ENCODE results near the gene CAPN2.

Gene CAPN2

GRCh38 chr1:223700388-223700918, 11.9 kb upstream of the CAPN2 start:
- Histone ChIP-seq H3K36me3 (replicated peaks; ENCODE audit: insufficient read depth, low read length) (no peaks in the 10 kb centered on the region), H3K4me2 (ENCODE audit: low read depth, low read length) (no peak overlapping the region), H4K20me1 (ENCODE audit: insufficient read depth, low read length) (no peaks in the 10 kb centered on the region), H3K27ac (ENCODE audit: low read length) (no peak overlapping the region), H3K79me2 (ENCODE audit: low read length) (no peaks in the 10 kb centered on the region), H3K9ac (ENCODE audit: low read length) (no peak overlapping the region), H3F3A (ENCODE audit: insufficient read depth, low read length) (no peaks in the 10 kb centered on the region), H3K4me1 (ENCODE audit: low read length) (no peaks in the 10 kb centered on the region), H3K4me3 (ENCODE audit: low read length) (no peak overlapping the region), H3K27me3 (replicated peaks; ENCODE audit: insufficient read depth, low read length) (no peaks in the 10 kb centered on the region), H3K9me3 (replicated peaks; ENCODE audit: insufficient read depth, low read length) (no peaks in the 10 kb centered on the region), H2AFZ (ENCODE audit: low read length) (no peak overlapping the region), H3K9me2 (replicated peaks; ENCODE audit: insufficient read depth, low read length) (no peaks in the 10 kb centered on the region)
- DNase-seq, result no peak
- TF ChIP-seq CTCF (IDR thresholded peaks at IDR 0.05; ENCODE audit: low read length) (no peak), EZH2 (optimal IDR thresholded peaks at IDR 0.05; ENCODE audit: low read depth, low read length) (no peak), EZH2phosphoT487 (IDR thresholded peaks at IDR 0.05; ENCODE audit: low read length) (no peak)

GRCh38 chr1:223700942-223701637, 11.2 kb upstream of the CAPN2 start:
- Histone ChIP-seq H4K20me1 (ENCODE audit: insufficient read depth, low read length) (no peaks in the 10 kb centered on the region), H3K9me3 (replicated peaks; ENCODE audit: insufficient read depth, low read length) (no peaks in the 10 kb centered on the region), H3K9ac (ENCODE audit: low read length) (no peak overlapping the region), H3K36me3 (replicated peaks; ENCODE audit: insufficient read depth, low read length) (no peaks in the 10 kb centered on the region), H3F3A (ENCODE audit: insufficient read depth, low read length) (no peaks in the 10 kb centered on the region), H2AFZ (ENCODE audit: low read length) (no peak overlapping the region), H3K4me2 (ENCODE audit: low read depth, low read length) (no peak overlapping the region), H3K9me2 (replicated peaks; ENCODE audit: insufficient read depth, low read length) (no peaks in the 10 kb centered on the region), H3K27me3 (replicated peaks; ENCODE audit: insufficient read depth, low read length) (no peaks in the 10 kb centered on the region), H3K4me3 (ENCODE audit: low read length) (no peak overlapping the region), H3K27ac (ENCODE audit: low read length) (no peak overlapping the region), H3K4me1 (ENCODE audit: low read length) (no peaks in the 10 kb centered on the region), H3K79me2 (ENCODE audit: low read length) (no peaks in the 10 kb centered on the region)
- no peak for TF ChIP-seq CTCF (IDR thresholded peaks at IDR 0.05; ENCODE audit: low read length)
- TF ChIP-seq EZH2phosphoT487 (IDR thresholded peaks at IDR 0.05; ENCODE audit: low read length), result no peak
- no peak for TF ChIP-seq EZH2 (optimal IDR thresholded peaks at IDR 0.05; ENCODE audit: low read depth, low read length)
- no peak for DNase-seq

DNA sequence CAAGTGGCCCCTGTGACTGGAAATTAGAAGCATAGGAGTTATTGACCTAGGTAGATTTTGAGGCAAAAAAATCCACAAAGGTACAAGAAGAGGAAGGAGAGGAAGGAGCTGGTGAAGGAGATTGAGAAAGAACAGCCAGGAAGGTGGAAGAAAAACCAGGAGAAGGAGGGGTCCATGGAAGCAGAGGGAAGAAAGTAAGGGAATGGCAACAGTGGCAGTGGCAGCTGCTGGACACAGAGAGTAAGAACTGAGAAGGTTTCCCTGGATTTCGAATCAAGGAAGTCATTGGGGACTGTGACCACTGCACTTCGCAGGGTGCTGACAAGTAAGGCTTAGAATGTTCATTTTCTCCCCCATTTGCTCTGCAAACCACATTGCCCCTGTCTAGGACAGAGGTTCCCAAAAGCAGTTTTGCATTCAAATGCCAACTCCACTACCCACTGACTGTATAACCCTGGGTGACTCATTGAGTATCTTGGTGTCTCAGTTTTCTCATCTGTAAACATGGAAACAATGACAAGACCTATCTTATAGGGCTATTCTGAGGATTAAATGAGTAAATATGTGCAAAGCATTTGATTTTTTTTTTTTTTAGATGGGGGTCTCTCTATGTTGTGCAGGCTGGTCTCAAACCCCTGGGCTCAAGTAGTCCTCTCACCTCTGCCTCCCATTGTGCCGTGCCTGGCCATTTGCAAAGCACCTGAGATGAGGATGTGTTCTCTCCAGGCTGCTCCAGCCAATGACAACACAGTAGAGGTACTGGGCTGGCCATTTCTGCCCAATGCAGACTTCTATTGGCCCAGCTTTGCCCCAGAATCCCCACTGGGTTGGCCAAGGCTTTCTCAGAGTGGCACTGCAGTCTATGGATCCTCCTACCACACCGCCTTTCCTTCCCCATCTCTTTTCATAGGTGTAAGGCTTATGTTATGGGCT, 9.3 kb upstream of the CAPN2 start:
- no peak overlapping the region for H3K27ac ChIP-seq (ENCODE audit: low read length)
- no peaks in the 10 kb centered on the region for H4K20me1 ChIP-seq (ENCODE audit: insufficient read depth, low read length)
- TF ChIP-seq EZH2phosphoT487 (IDR thresholded peaks at IDR 0.05; ENCODE audit: low read length) (no peak), EZH2 (optimal IDR thresholded peaks at IDR 0.05; ENCODE audit: low read depth, low read length) (no peak), CTCF (IDR thresholded peaks at IDR 0.05; ENCODE audit: low read length) (no peak)
- no peak overlapping the region for H2AFZ ChIP-seq (ENCODE audit: low read length)
- no peaks in the 10 kb centered on the region for H3K4me1 ChIP-seq (ENCODE audit: low read length)
- no peaks in the 10 kb centered on the region for H3K27me3 ChIP-seq (replicated peaks; ENCODE audit: insufficient read depth, low read length)
- DNase-seq, result no peak
- no peaks in the 10 kb centered on the region for H3F3A ChIP-seq (ENCODE audit: insufficient read depth, low read length)
- no peaks in the 10 kb centered on the region for H3K79me2 ChIP-seq (ENCODE audit: low read length)
- H3K9ac ChIP-seq (ENCODE audit: low read length), result no peak overlapping the region
- H3K36me3 ChIP-seq (replicated peaks; ENCODE audit: insufficient read depth, low read length), result no peaks in the 10 kb centered on the region
- H3K9me3 ChIP-seq (replicated peaks; ENCODE audit: insufficient read depth, low read length), result no peaks in the 10 kb centered on the region
- H3K9me2 ChIP-seq (replicated peaks; ENCODE audit: insufficient read depth, low read length), result no peaks in the 10 kb centered on the region
- no peak overlapping the region for H3K4me2 ChIP-seq (ENCODE audit: low read depth, low read length)
- H3K4me3 ChIP-seq (ENCODE audit: low read length), result no peak overlapping the region
